ENCODE data around the gene PHLDB2. TPM values are rescaled to one million over a fixed set of nuclear protein-coding genes. Genes with fewer than 3 reads are reported as not detected.

PHLDB2 gene
- total and polyA plus RNA-seq, 10 of the 15 experiments (the other 5 are each of a cell fraction or from before 2014, with no cell fraction given) = 0.03 to 0.67 (median 0.40) TPM

DNA sequence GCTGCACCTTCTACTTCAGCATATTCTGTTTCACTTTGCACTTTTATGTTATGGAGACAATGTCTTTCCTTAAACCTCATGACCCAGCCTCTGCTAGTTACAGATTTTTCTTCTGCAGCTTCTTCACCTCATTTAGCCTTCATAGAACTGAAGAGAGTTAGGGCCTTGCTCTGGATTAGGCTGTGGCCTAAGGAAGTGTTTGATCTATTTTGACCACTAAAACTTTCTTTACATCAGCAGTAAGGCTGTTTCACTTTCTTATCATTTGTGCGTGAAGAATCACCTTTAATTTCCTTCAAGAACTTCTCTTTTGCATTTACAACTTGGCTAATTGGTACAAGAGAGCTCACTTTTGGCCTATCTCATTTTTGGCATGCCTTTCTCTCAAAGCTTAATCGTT, 40.9 kb downstream of the PHLDB2 start:
- Histone ChIP-seq H3K27ac (ENCODE audit: control insufficient read depth, insufficient read depth) (no peak overlapping the region), H3K9me3 (replicated peaks; ENCODE audit: control insufficient read depth, insufficient read depth, low read length) (no peaks in the 10 kb centered on the region), H3K27me3 (replicated peaks in 1 of 2; ENCODE audit: control insufficient read depth in 2 of 2, insufficient read depth in 2 of 2, low read length in 1 of 2) (no peaks in the 10 kb centered on the region), H3K79me2 (ENCODE audit: control insufficient read depth, insufficient read depth, low read length) (no peaks in the 10 kb centered on the region), H3K4me3 (no peak overlapping the region), H2AFZ (ENCODE audit: control insufficient read depth, low read depth, low read length) (no peak overlapping the region), H3K36me3 (ENCODE audit: control insufficient read depth in 2 of 2, insufficient read depth in 2 of 2, low read length in 1 of 2) (no peaks in the 10 kb centered on the region), H3K9ac (ENCODE audit: control insufficient read depth, insufficient read depth, low read length) (no peak overlapping the region), H3K4me2 (ENCODE audit: control insufficient read depth, insufficient read depth) (no peak overlapping the region), H4K20me1 (ENCODE audit: control insufficient read depth, insufficient read depth) (no peaks in the 10 kb centered on the region), H3K4me1 (ENCODE audit: control insufficient read depth, insufficient read depth, low read length) (no peaks in the 10 kb centered on the region)
- ATAC-seq (peak; percentile 67), DNase-seq (ENCODE audit: low read depth, low spot score) (no peak), FAIRE-seq (no peak)
- WGBS (ENCODE audit: insufficient coverage, insufficient replicate concordance, low lambda C conversion rate, missing lambda C conversion rate) = 21% methylated on average over 2 of the region's 2 CpGs
- BruUV-seq (replicated peaks) = no TSS peak
- in situ Hi-C loops (cut with MboI) = no loop called here
- ChIA-PET SMC1A (ENCODE audit: uncharacterized antibody, unreplicated experiment) (interaction anchor here (0.8 to 2.0 kb wide), 9 partner anchors 9 to 117 kb away, joined by 3 to 5 read pairs (median 3); no protein-coding TSS in a partner anchor), RAD21 (ENCODE audit: unreplicated experiment) (interaction anchor here (0.6 to 2.1 kb wide), 5 partner anchors 15 to 89 kb away, joined by 3 to 5 read pairs (median 3); no protein-coding TSS in a partner anchor), CTCF (interaction anchor here (1.1 to 6.5 kb wide), 10 partner anchors 12 to 183 kb away, joined by 3 to 72 read pairs (median 4); no protein-coding TSS in a partner anchor), POLR2A (interaction anchor here (1.4 kb wide), 1 partner anchor 17 kb away, joined by 3 read pairs; no protein-coding TSS in a partner anchor)
- TF ChIP-seq RAD21 (IDR thresholded peaks at IDR 0.05; ENCODE audit: insufficient read depth, low read depth, low read length) (no peak), RELA (IDR thresholded peaks at IDR 0.05; ENCODE audit: borderline replicate concordance, partially characterized antibody) (no peak), ZNF622 (IDR thresholded peaks at IDR 0.05) (no peak), SREBF2 (IDR thresholded peaks at IDR 0.05; ENCODE audit: low read length) (no peak)
- intact Hi-C loops (cut with micrococcal nuclease; ENCODE audit: unreplicated experiment) = no loop called here

DNA sequence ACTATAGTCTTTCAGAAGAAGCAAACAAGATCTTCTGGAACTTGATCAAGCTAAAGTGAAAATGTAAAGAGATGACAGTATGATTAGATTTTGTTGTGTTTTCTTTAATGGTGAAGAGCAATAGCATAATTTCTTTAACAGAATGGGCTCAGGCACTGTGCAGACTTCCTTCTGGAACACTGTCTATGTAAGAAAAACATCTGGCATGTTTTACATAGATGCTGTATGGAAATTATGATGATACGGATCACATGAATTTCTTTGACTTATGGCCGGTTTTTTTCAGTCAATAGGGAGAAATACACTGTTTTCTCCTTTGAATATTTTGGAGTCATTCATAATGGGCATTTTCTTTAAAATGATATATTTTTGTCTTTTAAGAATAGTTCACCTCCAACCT, 42.6 kb downstream of the PHLDB2 start:
- Histone ChIP-seq H3K9ac (ENCODE audit: control insufficient read depth, insufficient read depth, low read length) (no peak overlapping the region), H4K20me1 (ENCODE audit: control insufficient read depth, insufficient read depth) (no peaks in the 10 kb centered on the region), H3K9me3 (replicated peaks; ENCODE audit: control insufficient read depth, insufficient read depth, low read length) (no peaks in the 10 kb centered on the region), H3K36me3 (ENCODE audit: control insufficient read depth in 2 of 2, insufficient read depth in 2 of 2, low read length in 1 of 2) (no peaks in the 10 kb centered on the region), H2AFZ (ENCODE audit: control insufficient read depth, low read depth, low read length) (no peak overlapping the region), H3K4me1 (ENCODE audit: control insufficient read depth, insufficient read depth, low read length) (no peaks in the 10 kb centered on the region), H3K79me2 (ENCODE audit: control insufficient read depth, insufficient read depth, low read length) (no peaks in the 10 kb centered on the region), H3K27me3 (replicated peaks in 1 of 2; ENCODE audit: control insufficient read depth in 2 of 2, insufficient read depth in 2 of 2, low read length in 1 of 2) (no peaks in the 10 kb centered on the region), H3K4me3 (no peak overlapping the region), H3K27ac (ENCODE audit: control insufficient read depth, insufficient read depth) (no peak overlapping the region), H3K4me2 (ENCODE audit: control insufficient read depth, insufficient read depth) (no peak overlapping the region)
- DNase-seq (ENCODE audit: low read depth, low spot score) (no peak), ATAC-seq (no peak), FAIRE-seq (no peak)
- no TSS peak for BruUV-seq (replicated peaks)
- WGBS (ENCODE audit: insufficient coverage, insufficient replicate concordance, low lambda C conversion rate, missing lambda C conversion rate) = 89% methylated on average over 2 of the region's 2 CpGs
- intact Hi-C loops (cut with micrococcal nuclease; ENCODE audit: unreplicated experiment) (no loop called here), in situ Hi-C loops (cut with MboI) (no loop called here)
- ChIA-PET CTCF (no interaction called here), RAD21 (ENCODE audit: unreplicated experiment) (no interaction called here), POLR2A (no interaction called here), SMC1A (ENCODE audit: uncharacterized antibody, unreplicated experiment) (interaction anchor here (1.1 kb wide), 1 partner anchor 32 kb away, joined by 3 read pairs; no protein-coding TSS in a partner anchor)
- no peak for TF ChIP-seq PML (IDR thresholded peaks at IDR 0.05; ENCODE audit: low read length)
- TF ChIP-seq TCF7 (IDR thresholded peaks at IDR 0.05; ENCODE audit: borderline replicate concordance) = no peak
- TF ChIP-seq, protein P1, sequence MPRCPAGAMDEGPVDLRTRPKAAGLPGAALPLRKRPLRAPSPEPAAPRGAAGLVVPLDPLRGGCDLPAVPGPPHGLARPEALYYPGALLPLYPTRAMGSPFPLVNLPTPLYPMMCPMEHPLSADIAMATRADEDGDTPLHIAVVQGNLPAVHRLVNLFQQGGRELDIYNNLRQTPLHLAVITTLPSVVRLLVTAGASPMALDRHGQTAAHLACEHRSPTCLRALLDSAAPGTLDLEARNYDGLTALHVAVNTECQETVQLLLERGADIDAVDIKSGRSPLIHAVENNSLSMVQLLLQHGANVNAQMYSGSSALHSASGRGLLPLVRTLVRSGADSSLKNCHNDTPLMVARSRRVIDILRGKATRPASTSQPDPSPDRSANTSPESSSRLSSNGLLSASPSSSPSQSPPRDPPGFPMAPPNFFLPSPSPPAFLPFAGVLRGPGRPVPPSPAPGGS (IDR thresholded peaks at IDR 0.05; ENCODE audit: borderline replicate concordance, insufficient read depth, low read depth, low read length, poor library complexity, severe bottlenecking) = no peak
- TF ChIP-seq SREBF2 (IDR thresholded peaks at IDR 0.05; ENCODE audit: low read length) = no peak
